ENCODE data around the gene S1PR1.

S1PR1 gene

GRCh38 chr1:101259744-101260148 is 22.9 kb downstream of the S1PR1 start:
- peak; percentile 90 for DNase-seq (ENCODE audit: low read depth)
- TF ChIP-seq CTCF (conservative IDR thresholded peaks at IDR 0.05; ENCODE audit: low read depth, low read length): no peak
- H3K4me3 ChIP-seq (ENCODE audit: low read depth, low read length): no peak overlapping the region

GRCh38 chr1:101260556-101261350 is 23.9 kb downstream of the S1PR1 start:
- TF ChIP-seq CTCF (conservative IDR thresholded peaks at IDR 0.05; ENCODE audit: low read depth, low read length): no peak
- no peak overlapping the region for H3K4me3 ChIP-seq (ENCODE audit: low read depth, low read length)
- no peak for DNase-seq (ENCODE audit: low read depth)

- TF ChIP-seq CTCF (conservative IDR thresholded peaks at IDR 0.05; ENCODE audit: low read depth, low read length): no peak
- H3K4me3 ChIP-seq (ENCODE audit: low read depth, low read length): no peak overlapping the region
- DNase-seq (ENCODE audit: low read depth): no peak
These were observed 24.8 kb downstream of the S1PR1 start for GRCh38 chr1:101261623-101262022.

GRCh38 chr1:101262060-101262459 is 25.2 kb downstream of the S1PR1 start:
- TF ChIP-seq CTCF (conservative IDR thresholded peaks at IDR 0.05; ENCODE audit: low read depth, low read length): no peak
- no peak overlapping the region for H3K4me3 ChIP-seq (ENCODE audit: low read depth, low read length)
- no peak for DNase-seq (ENCODE audit: low read depth)

- no peak for TF ChIP-seq CTCF (conservative IDR thresholded peaks at IDR 0.05; ENCODE audit: low read depth, low read length)
- H3K4me3 ChIP-seq (ENCODE audit: low read depth, low read length): no peak overlapping the region
These were observed 26.0 kb downstream of the S1PR1 start for GRCh38 chr1:101262630-101263348.

DNA sequence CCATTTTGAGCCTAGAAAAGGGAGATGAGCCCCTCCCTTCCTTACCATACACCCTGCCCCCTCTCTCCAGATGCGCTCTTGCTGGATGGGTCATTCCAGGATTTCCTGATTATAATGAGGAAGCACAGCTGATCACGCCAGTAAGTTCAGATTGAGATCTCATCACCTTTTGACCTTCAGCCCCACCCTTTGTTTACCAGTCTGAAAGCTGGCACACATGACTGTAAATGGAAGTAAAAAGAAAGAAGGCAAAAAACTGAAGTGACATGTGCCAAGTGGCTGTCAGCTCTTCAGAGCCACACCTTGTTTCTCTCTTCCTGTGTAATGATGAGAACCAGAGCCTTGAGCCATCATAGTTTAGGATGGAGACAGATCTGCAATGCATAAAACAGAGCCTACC is 27.9 kb downstream of the S1PR1 start:
- no peak for DNase-seq (ENCODE audit: low read depth)
- no peak overlapping the region for H3K4me3 ChIP-seq (ENCODE audit: low read depth, low read length)
- TF ChIP-seq CTCF (conservative IDR thresholded peaks at IDR 0.05; ENCODE audit: low read depth, low read length): no peak

More at GRCh38 chr1:101262630-101263348, 26.0 kb downstream of the S1PR1 start:
- DNase-seq (ENCODE audit: low read depth): peak; percentile 54
